Islet precursor cell (in vitro differentiated cells): ENCODE results near the gene TACSTD2.
"Not testable (repeated sequence)": the region's sequence is repeated elsewhere in the genome, so short reads cannot be mapped to it uniquely, and the experiment has no call there.

Experiments
- DNase-seq: peaks from one replicate; pipeline ENCODE4 v3.0.0-alpha.2; 2018

Gene TACSTD2

DNA sequence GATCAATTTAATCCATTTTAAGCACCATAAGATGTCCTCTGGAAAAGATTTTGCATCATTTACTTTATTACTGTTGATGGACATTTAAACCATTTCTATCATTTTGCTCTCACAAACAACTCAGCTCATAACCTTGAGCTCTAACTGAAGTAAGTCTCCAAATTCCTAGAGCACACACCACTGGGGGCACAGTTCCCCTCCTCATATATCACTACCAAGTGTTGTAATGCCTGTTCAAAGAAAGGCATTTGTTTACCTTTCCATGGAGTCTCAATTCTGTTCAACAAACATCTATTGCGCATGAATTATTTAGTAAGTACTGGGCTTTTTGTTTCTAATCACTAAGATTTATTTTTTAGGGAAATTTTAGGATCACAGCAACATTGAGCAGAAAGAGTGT, 21.7 kb downstream of the TACSTD2 start:
- DNase-seq, result no peak

- no peak for DNase-seq
Measured at GRCh38 chr1:58551186-58552140, 25.6 kb downstream of the TACSTD2 start.

GRCh38 chr1:58549291-58549690, 27.8 kb downstream of the TACSTD2 start:
- not testable (repeated sequence) for DNase-seq

DNA sequence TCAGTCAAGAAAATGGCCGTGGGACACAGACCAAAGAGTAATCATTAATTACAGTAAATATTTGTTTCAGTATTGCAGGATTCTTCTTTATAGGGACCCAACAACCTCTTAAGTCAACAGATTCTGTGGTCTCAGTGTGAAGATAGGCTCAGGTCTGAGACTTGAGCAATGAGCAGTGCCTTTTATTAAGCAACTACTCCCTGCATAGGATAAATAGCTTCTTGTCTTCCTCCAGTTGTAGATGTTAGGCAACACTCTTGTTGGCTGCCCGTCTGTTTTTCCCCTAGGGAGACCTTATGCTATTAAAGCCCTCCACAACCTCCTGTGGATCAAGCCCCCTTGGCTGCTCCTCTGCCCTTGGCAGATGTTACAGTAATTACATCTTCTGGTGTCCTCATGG, 28.7 kb downstream of the TACSTD2 start:
- no peak for DNase-seq

DNA sequence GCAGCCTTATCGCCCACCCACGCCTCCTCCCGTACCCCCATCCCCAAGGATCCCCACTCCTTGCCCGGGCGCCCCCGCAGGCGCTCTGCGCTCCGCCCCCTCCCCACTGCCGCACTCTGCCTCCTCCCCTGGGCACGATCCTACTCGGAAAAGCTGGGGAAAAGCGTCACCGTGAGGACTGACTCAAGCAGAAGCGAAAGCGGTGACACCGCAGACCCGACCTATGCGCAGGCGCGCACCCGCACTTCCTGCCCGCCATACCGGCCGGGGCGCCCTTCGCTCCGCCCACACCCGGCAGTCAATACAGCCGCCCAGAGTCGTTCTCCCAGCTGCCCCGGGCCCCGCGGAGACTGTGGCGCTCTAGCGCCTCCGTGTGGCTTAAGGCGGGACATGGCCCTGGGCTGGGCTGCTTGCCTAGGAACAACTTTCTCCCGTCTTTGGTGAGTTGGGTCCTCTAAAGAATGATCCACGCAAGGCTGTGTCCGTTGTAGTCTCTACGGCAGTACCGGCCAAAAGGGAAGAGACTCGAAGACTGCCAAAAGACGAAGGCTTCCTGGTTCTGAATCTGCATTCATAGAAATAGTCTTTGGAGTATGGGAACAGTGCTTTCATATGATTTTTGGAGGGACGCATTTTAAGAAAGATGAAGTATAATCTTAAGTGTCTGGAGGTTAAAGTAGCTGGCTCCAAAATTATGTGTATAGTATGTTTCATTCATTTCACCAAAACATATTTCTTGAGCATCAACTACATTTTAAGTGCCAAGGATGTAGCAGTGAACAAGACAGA, 30.3 kb downstream of the TACSTD2 start, which contains the start of gene OMA1:
Gene OMA1 (minus strand): TSS at position 207 of the 789 bp plus-strand sequence. CDS start 7,432 bp downstream, outside the sequence.
- DNase-seq, result peak; percentile 99

DNA sequence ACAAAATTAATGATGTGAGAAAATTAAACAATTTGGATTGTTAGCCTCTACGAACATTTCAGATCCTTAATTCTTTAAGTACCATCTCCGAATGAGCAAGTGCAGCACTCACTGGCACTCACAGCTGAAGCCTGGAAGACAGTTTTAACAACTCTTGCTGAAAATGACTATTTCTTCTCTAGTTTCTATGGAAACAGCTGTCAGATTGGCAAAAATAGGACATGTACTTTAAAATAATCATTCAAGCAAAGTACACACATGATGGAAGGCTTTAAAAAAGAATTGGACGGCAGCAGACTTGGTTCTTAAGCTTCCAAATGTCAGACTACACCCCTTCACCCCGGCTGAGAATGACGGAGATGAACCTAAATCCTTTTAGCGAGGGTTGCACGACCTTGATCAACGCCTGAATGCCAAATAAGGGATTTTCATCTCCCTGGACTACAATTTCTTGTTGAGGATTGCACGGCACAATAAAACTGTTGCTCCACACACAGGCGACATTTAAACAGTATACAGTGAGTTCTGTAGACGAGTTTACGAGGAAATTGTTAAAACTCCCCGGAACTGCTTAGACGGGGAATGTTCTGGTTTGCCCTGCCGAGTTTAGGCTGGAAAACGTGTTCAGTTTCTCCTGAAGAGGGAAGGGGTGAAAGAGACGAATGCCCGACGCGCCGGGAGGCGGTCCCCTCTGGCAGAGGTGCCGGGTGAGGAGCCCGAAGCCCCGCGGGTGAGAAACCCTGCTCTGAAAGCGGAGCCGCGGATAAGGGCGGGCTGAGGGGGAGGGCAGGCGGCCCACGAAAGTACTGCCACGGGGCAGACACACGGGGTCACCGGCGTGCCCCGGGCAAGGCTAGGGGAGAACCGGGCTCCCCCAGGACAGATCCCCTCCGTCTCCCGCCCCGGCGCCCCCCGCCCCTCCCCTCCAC, 31.2 kb downstream of the TACSTD2 start:
- peak; percentile 86 for DNase-seq

DNA sequence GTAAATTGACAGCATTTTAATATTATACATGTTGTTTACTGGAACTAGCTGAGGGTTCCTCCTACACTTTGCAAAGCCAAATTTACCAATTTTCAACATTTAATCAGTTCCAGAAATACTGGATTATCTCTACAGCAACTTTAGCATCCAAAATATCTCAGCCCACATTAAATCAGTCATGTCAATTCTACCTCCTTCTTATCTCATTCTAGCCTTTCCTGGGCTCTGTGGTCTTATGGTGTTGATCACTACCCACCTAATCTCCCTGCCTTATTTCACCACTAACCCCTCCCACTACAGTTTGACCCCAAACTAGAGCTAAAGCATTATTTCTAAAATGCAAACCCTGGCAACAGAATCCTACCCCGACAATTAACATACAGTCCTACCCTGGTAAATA, 33.8 kb downstream of the TACSTD2 start:
- no peak for DNase-seq

GRCh38 chr1:58539553-58539952, 37.5 kb downstream of the TACSTD2 start:
- DNase-seq, result no peak

- DNase-seq, result no peak
Measured at GRCh38 chr1:58538821-58539220, 38.2 kb downstream of the TACSTD2 start.

- DNase-seq, result not testable (repeated sequence)
Measured at GRCh38 chr1:58531842-58532241, 45.2 kb downstream of the TACSTD2 start.

DNA sequence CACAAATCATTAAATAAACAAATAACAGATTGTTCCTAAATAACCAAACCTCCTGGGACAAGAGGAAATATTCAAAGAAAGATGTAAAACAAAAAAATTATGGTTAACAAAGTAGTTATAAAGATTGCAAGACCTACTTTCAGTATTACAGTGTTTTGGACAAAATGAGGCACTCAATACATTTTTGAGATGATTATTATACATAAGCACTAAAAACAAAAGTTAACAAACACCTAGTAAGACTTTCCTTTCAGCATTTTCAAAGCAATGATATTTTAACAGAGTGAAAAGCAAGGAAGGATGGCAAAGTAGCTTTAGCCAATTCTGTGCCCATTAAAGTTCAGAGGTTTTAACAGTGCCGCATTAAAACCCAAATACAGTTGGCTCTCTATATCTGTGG, 47.8 kb downstream of the TACSTD2 start:
- DNase-seq, result no peak

GRCh38 chr1:58528518-58528917, 48.5 kb downstream of the TACSTD2 start:
- DNase-seq, result no peak
